Neural cell (in vitro differentiated cells): Measurements from ENCODE around the gene POU3F2. TPM values are rescaled to one million over a fixed set of nuclear protein-coding genes. Genes with fewer than 3 reads are reported as not detected.
A peak's percentile ranks its signal among the peaks of the same experiment; 100 is the strongest.

ENCODE experiments used
- H2AFZ ChIP-seq: fragments of 200-600, 300-800 bp; sonication (generic), shearing (Covaris generic); 2 replicates; pipeline ENCODE4 v1.6.0; 2014; ENCODE audit warnings: low read depth, mild to moderate bottlenecking, antibody characterized with exemption, low read length, moderate library complexity
- H3F3A ChIP-seq: fragments of 200-600 bp; shearing (Covaris generic); 2 replicates; pipeline ENCODE4 v1.6.1; 2016; ENCODE audit warnings: mild to moderate bottlenecking, moderate library complexity, mixed read lengths, antibody characterized with exemption, low read length; ENCODE audit not compliant: insufficient read depth, poor library complexity, severe bottlenecking
- H3K27ac ChIP-seq: fragments of 200-600, 300-800 bp; sonication (generic), shearing (Covaris generic); 2 replicates; pipeline ENCODE4 v1.5.1; 2014; ENCODE audit warnings: mild to moderate bottlenecking, low read length, moderate library complexity
- H3K27me3 ChIP-seq: fragments of 300-800, 200-600 bp; sonication (generic), shearing (Covaris generic); 2 replicates; pipeline ENCODE4 v1.6.0; 2014; ENCODE audit warnings: mild to moderate bottlenecking, low read depth, low read length, moderate library complexity; ENCODE audit not compliant: insufficient read depth
- H3K36me3 ChIP-seq: fragments of 300-800, 200-600 bp; sonication (generic), shearing (Covaris generic); 2 replicates; pipeline ENCODE4 v1.5.1; 2014; ENCODE audit warnings: mild to moderate bottlenecking, antibody characterized with exemption, low read length, moderate library complexity; ENCODE audit not compliant: insufficient read depth
- H3K4me2 ChIP-seq: fragments of 300-800, 200-600 bp; sonication (generic), shearing (Covaris generic); 2 replicates; pipeline ENCODE4 v1.6.0; 2014; ENCODE audit warnings: mild to moderate bottlenecking, low read length
- H3K4me3 ChIP-seq: fragments of 300-800, 200-600 bp; sonication (generic), shearing (Covaris generic); 2 replicates; pipeline ENCODE4 v1.5.1; 2014; ENCODE audit warnings: mild to moderate bottlenecking, low read length, moderate library complexity
- H3K79me2 ChIP-seq: fragments of 200-600 bp; shearing (Covaris generic); replicated peaks from 2 replicates; pipeline ENCODE4 v1.6.0; 2014; ENCODE audit warnings: mild to moderate bottlenecking, low read length, moderate library complexity; ENCODE audit not compliant: insufficient read depth
- H3K9ac ChIP-seq: fragments of 300-800, 200-600 bp; sonication (generic), shearing (Covaris generic); 2 replicates; pipeline ENCODE4 v1.6.1; 2016; ENCODE audit warnings: mild to moderate bottlenecking, low read length, mixed read lengths
- H3K9me2 ChIP-seq: fragments of 200-600 bp; shearing (Covaris generic); 2 replicates; pipeline ENCODE4 v1.6.1; 2016; ENCODE audit warnings: mild to moderate bottlenecking, low read length, mixed read lengths; ENCODE audit not compliant: insufficient read depth
- H3K9me3 ChIP-seq: fragments of 200-600, 300-800 bp; sonication (generic), shearing (Covaris generic); 2 replicates; pipeline ENCODE4 v1.6.1; 2016; ENCODE audit warnings: mild to moderate bottlenecking, mixed run types, low read length, moderate library complexity, mixed read lengths
- H4K20me1 ChIP-seq: fragments of 200-600 bp; shearing (Covaris generic); 2 replicates; pipeline ENCODE4 v1.6.1; 2016; ENCODE audit warnings: mild to moderate bottlenecking, mixed run types; ENCODE audit not compliant: insufficient read depth
- CTCF ChIP-seq: fragments of 450-650 bp; IDR thresholded peaks from 2 replicates; pipeline ENCODE4 v1.5.1; 2014; ENCODE audit warnings: antibody characterized with exemption, mild to moderate bottlenecking, moderate library complexity; ENCODE audit not compliant: poor library complexity, severe bottlenecking
- EP300 ChIP-seq: fragments of 450-650 bp; conservative IDR thresholded peaks from 2 replicates; pipeline ENCODE4 v1.6.1; 2014; ENCODE audit warnings: antibody characterized with exemption, mild to moderate bottlenecking, moderate library complexity; ENCODE audit not compliant: poor library complexity, severe bottlenecking
- EZH2 ChIP-seq: fragments of 200-600, 300-800 bp; shearing (Covaris generic), sonication (generic); IDR thresholded peaks from 2 replicates; pipeline ENCODE4 v1.6.1; 2014; ENCODE audit warnings: antibody characterized with exemption, low read length, borderline replicate concordance, mild to moderate bottlenecking; ENCODE audit not compliant: insufficient read depth, poor library complexity, severe bottlenecking
- MXI1 ChIP-seq: fragments of 450-650 bp; conservative IDR thresholded peaks from 2 replicates; pipeline ENCODE4 v1.6.1; 2014; ENCODE audit warnings: antibody characterized with exemption, mild to moderate bottlenecking; ENCODE audit not compliant: poor library complexity, severe bottlenecking
- POLR2AphosphoS5 ChIP-seq: IDR thresholded peaks from 2 replicates; pipeline ENCODE4 v1.6.1; 2012
- RAD21 ChIP-seq: fragments of 450-650 bp; conservative IDR thresholded peaks from 2 replicates; pipeline ENCODE4 v1.6.1; 2014; ENCODE audit warnings: antibody characterized with exemption, mild to moderate bottlenecking, moderate library complexity
- REST ChIP-seq: IDR thresholded peaks from 2 replicates; pipeline ENCODE4 v1.6.1; 2012; ENCODE audit warnings: borderline replicate concordance
- SMC3 ChIP-seq: fragments of 450-650 bp; conservative IDR thresholded peaks from 2 replicates; pipeline ENCODE4 v1.6.1; 2014; ENCODE audit warnings: antibody characterized with exemption, mild to moderate bottlenecking, moderate library complexity; ENCODE audit not compliant: poor library complexity
- TAF1 ChIP-seq: IDR thresholded peaks from 2 replicates; pipeline ENCODE4 v1.6.1; 2012; ENCODE audit warnings: low read depth
- polyA plus RNA-seq: library from polyadenylated mRNA; depleted of rRNA; stranded (reverse); fragments of >200 nt; gene quantifications from 2 replicates; pipeline ENCODE4 v1.2.3, GENCODE V29; 2014

Gene POU3F2
- polyA plus RNA-seq, 1 donor from 2014 or later, result 35.3 TPM

GRCh38 chr6:98831959-98832283 is 2.5 kb upstream of the POU3F2 start:
- no peaks in the 10 kb centered on the region for H3K9me3 ChIP-seq
- peaks cover 17% of the 10 kb centered on the region for H3K79me2 ChIP-seq
- peaks cover 9% of the 10 kb centered on the region for H4K20me1 ChIP-seq
- H3K27ac ChIP-seq, result peak overlapping the region; percentile 80
- H3K4me2 ChIP-seq, result peak overlapping the region; percentile 86
- peak overlapping the region; percentile 91 for H3K4me3 ChIP-seq
- no peak for TF ChIP-seq RAD21
- no peak for TF ChIP-seq SMC3
- no peak for TF ChIP-seq TAF1
- no peak for TF ChIP-seq MXI1
- TF ChIP-seq CTCF, result no peak
- TF ChIP-seq EP300, result no peak
- TF ChIP-seq REST, result no peak
- no peak for TF ChIP-seq EZH2
- no peak for TF ChIP-seq POLR2AphosphoS5
- H3K9me2 ChIP-seq, result no peaks in the 10 kb centered on the region
- H3F3A ChIP-seq, result peaks cover 10% of the 10 kb centered on the region
- H3K9ac ChIP-seq, result peak overlapping the region; percentile 69
- H2AFZ ChIP-seq, result no peak overlapping the region
- no peaks in the 10 kb centered on the region for H3K36me3 ChIP-seq
- peaks cover 57% of the 10 kb centered on the region for H3K27me3 ChIP-seq

GRCh38 chr6:98832284-98833056 is 1.9 kb upstream of the POU3F2 start:
- H3K36me3 ChIP-seq, result no peaks in the 10 kb centered on the region
- H3K9ac ChIP-seq, result peak overlapping the region; percentile 69
- no peaks in the 10 kb centered on the region for H3K9me2 ChIP-seq
- H3F3A ChIP-seq, result peaks cover 12% of the 10 kb centered on the region
- peak overlapping the region; percentile 15 for H2AFZ ChIP-seq
- H3K79me2 ChIP-seq, result peaks cover 22% of the 10 kb centered on the region
- H3K4me2 ChIP-seq, result peak overlapping the region; percentile 86
- H3K4me3 ChIP-seq, result peak overlapping the region; percentile 91
- TF ChIP-seq MXI1, result peak; percentile 46
- TF ChIP-seq RAD21, result no peak
- H3K9me3 ChIP-seq, result no peaks in the 10 kb centered on the region
- H4K20me1 ChIP-seq, result peaks cover 9% of the 10 kb centered on the region
- H3K27ac ChIP-seq, result peak overlapping the region; percentile 80
- peaks cover 52% of the 10 kb centered on the region for H3K27me3 ChIP-seq
